IPS-18c (cell line): Measurements from ENCODE around the gene NBL1.

ENCODE experiments used
- H3K4me3 ChIP-seq: 2 replicates; pipeline ENCODE4 v1.7.0; 2013; ENCODE audit warnings: low read depth, mild to moderate bottlenecking, low read length, moderate library complexity; ENCODE audit not compliant: insufficient read depth
- H3K9me3 ChIP-seq: one replicate; pipeline ENCODE4 v1.6.1; 2013; ENCODE audit warnings: mild to moderate bottlenecking, low read length, moderate library complexity; ENCODE audit not compliant: control insufficient read depth, insufficient read depth

The NBL1 gene

GRCh38 chr1:19679691-19680090 lies 35.6 kb downstream of the NBL1 start:
- Histone ChIP-seq H3K9me3 (no peaks in the 10 kb centered on the region), H3K4me3 (no peak overlapping the region)

- Histone ChIP-seq H3K4me3 (no peak overlapping the region), H3K9me3 (no peaks in the 10 kb centered on the region)
Measured at GRCh38 chr1:19680644-19681043, 36.5 kb downstream of the NBL1 start.

GRCh38 chr1:19682257-19682656 lies 38.1 kb downstream of the NBL1 start:
- Histone ChIP-seq H3K9me3 (no peaks in the 10 kb centered on the region), H3K4me3 (no peak overlapping the region)

GRCh38 chr1:19682901-19683300 lies 38.8 kb downstream of the NBL1 start:
- H3K9me3 ChIP-seq, result no peaks in the 10 kb centered on the region
- no peak overlapping the region for H3K4me3 ChIP-seq

GRCh38 chr1:19683351-19683750 lies 39.2 kb downstream of the NBL1 start:
- Histone ChIP-seq H3K9me3 (no peaks in the 10 kb centered on the region), H3K4me3 (no peak overlapping the region)

GRCh38 chr1:19684677-19685076 lies 40.6 kb downstream of the NBL1 start:
- Histone ChIP-seq H3K9me3 (no peaks in the 10 kb centered on the region), H3K4me3 (no peak overlapping the region)

GRCh38 chr1:19685994-19686393 lies 41.9 kb downstream of the NBL1 start:
- H3K9me3 ChIP-seq, result no peaks in the 10 kb centered on the region
- H3K4me3 ChIP-seq, result no peak overlapping the region

- Histone ChIP-seq H3K4me3 (no peak overlapping the region), H3K9me3 (no peaks in the 10 kb centered on the region)
Measured at GRCh38 chr1:19687414-19687813, 43.3 kb downstream of the NBL1 start.

GRCh38 chr1:19688041-19688842 lies 44.1 kb downstream of the NBL1 start:
- H3K9me3 ChIP-seq, result no peaks in the 10 kb centered on the region
- no peak overlapping the region for H3K4me3 ChIP-seq

GRCh38 chr1:19689085-19689757 lies 45.1 kb downstream of the NBL1 start:
- Histone ChIP-seq H3K4me3 (no peak overlapping the region), H3K9me3 (no peaks in the 10 kb centered on the region)

GRCh38 chr1:19689856-19690255 lies 45.7 kb downstream of the NBL1 start:
- H3K9me3 ChIP-seq, result no peaks in the 10 kb centered on the region

GRCh38 chr1:19690342-19690741 lies 46.2 kb downstream of the NBL1 start:
- no peaks in the 10 kb centered on the region for H3K9me3 ChIP-seq
- no peak overlapping the region for H3K4me3 ChIP-seq

More at GRCh38 chr1:19689856-19690255, 45.7 kb downstream of the NBL1 start:
- no peak overlapping the region for H3K4me3 ChIP-seq

- H3K9me3 ChIP-seq, result no peaks in the 10 kb centered on the region
- no peak overlapping the region for H3K4me3 ChIP-seq
Measured at GRCh38 chr1:19694298-19694697, 50.2 kb downstream of the NBL1 start.

GRCh38 chr1:19695772-19696171 lies 51.7 kb downstream of the NBL1 start:
- Histone ChIP-seq H3K9me3 (no peaks in the 10 kb centered on the region), H3K4me3 (no peak overlapping the region)

- Histone ChIP-seq H3K4me3 (no peak overlapping the region), H3K9me3 (no peaks in the 10 kb centered on the region)
Measured at GRCh38 chr1:19696820-19697219, 52.7 kb downstream of the NBL1 start.

GRCh38 chr1:19698181-19698580 lies 54.1 kb downstream of the NBL1 start:
- Histone ChIP-seq H3K4me3 (no peak overlapping the region), H3K9me3 (no peaks in the 10 kb centered on the region)

GRCh38 chr1:19700079-19700777 lies 56.1 kb downstream of the NBL1 start:
- no peak overlapping the region for H3K4me3 ChIP-seq
- H3K9me3 ChIP-seq, result no peaks in the 10 kb centered on the region

GRCh38 chr1:19703280-19703679 lies 59.2 kb downstream of the NBL1 start:
- Histone ChIP-seq H3K4me3 (no peak overlapping the region), H3K9me3 (peaks cover 2% of the 10 kb centered on the region)
